ENCODE data around the gene LANCL2. TPM values are rescaled to one million over a fixed set of nuclear protein-coding genes. Genes with fewer than 3 reads are reported as not detected.

LANCL2 gene
- 1 to 10 TPM; 7.0 to 8.8 TPM for total RNA-seq
- polyA plus RNA-seq: 1 to 10 TPM; 4.6 to 7.3 TPM
- long read RNA-seq, donor 1, full-length matches to known transcripts: 9 of 15 reads
- long read RNA-seq, donor 1, partial matches to known transcripts: 0 of 15 reads
- long read RNA-seq, donor 1, other reads (novel, unspliced or antisense): 6 of 15 reads
- long read RNA-seq, donor 2, full-length matches to known transcripts: 1 of 5 reads
- long read RNA-seq, donor 2, partial matches to known transcripts: 0 of 5 reads
- long read RNA-seq, donor 2, other reads (novel, unspliced or antisense): 4 of 5 reads

DNA sequence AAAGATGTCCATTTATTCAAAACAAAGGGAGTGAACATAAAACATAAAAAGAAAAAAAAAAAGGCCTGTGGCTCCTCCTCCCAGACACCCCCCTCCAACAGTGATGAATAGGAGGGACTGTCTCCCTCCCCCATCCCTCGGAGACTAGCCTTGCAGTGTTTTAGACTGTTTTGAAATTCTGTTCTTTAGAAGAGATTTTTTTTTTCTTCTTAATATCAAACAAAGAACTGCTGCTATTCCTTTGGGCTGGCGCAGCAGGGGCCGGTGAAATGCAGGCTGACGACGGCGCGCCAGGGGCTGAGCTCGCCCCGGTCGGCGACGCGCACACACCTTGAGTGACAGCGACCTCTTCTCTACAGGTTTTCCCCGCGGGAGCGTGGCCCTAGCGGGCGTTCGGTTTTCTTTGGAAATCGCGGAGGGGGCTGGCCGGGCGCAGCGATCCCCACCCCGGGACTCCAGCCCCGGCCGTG lies at the start of gene LANCL2:
LANCL2 (plus strand) TSS at position 133 of the 470 bp plus-strand sequence. CDS start 689 bp downstream, outside the sequence.
- intact Hi-C loops (cut with DNase I): loop anchor here in 1 of 2 donors (5.0 to 10.0 kb wide), 3 partner anchors 210 to 608 kb away; partner anchors contain the start of genes MRPS17, SEC61G and VOPP1
- Histone ChIP-seq H3K9me3 (ENCODE audit: control insufficient read depth, low read length) (no peaks in the 10 kb centered on the region), H3K27ac (ENCODE audit: low read depth in 1 of 2, low read length in 2 of 2) (peak within 1 kb of the TSS; percentile 64 to 81), H3K4me1 (ENCODE audit: control insufficient read depth in 1 of 2, insufficient read depth in 2 of 2, low read length in 2 of 2) (peaks cover 0 to 4% of the 10 kb centered on the region in 2 donors), H3K27me3 (ENCODE audit: control insufficient read depth in 1 of 2, insufficient read depth in 2 of 2, low read length in 1 of 2) (no peaks in the 10 kb centered on the region), H3K4me3 (ENCODE audit: low read length in 2 of 2) (peak within 1 kb of the TSS; percentile 76 to 83), H3K36me3 (ENCODE audit: control insufficient read depth in 1 of 2, insufficient read depth in 2 of 2, low read length in 1 of 2) (no peaks in the 10 kb centered on the region)
- ATAC-seq (ENCODE audit: low FRiP score) (no peak), DNase-seq (no peak)
- WGBS, 2 donors: 0% methylated on average over 28 of the region's 28 CpGs

DNA sequence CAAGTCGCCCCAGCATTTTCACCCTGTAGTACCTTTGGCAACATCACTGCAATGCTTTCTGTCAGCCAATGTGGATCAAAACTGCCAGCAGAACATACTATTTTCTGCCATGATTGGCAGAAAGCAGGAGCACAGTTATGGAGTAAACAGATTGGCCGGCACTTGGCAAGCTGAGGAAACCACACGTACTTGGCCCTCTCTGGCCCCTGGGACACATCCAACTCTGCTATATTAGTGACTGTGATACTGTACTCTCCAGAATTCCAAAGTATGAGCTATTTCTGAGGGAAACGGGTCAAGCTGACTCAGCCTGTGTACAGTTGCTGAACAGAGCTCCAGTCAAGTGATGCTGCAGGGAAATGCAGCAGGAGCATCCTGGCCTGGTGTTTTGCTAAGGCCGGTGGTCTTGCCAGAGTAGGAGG lies 39.8 kb upstream of the LANCL2 start:
- ATAC-seq (ENCODE audit: low FRiP score) (peak; percentile 73), DNase-seq (peak in 1 of 2 donors; percentile 51)
- Histone ChIP-seq H3K4me1 (ENCODE audit: control insufficient read depth in 1 of 2, insufficient read depth in 2 of 2, low read length in 2 of 2) (no peaks in the 10 kb centered on the region), H3K36me3 (ENCODE audit: control insufficient read depth in 1 of 2, insufficient read depth in 2 of 2, low read length in 1 of 2) (no peaks in the 10 kb centered on the region), H3K27ac (ENCODE audit: low read depth in 1 of 2, low read length in 2 of 2) (no peak overlapping the region), H3K9me3 (ENCODE audit: control insufficient read depth, low read length) (no peaks in the 10 kb centered on the region), H3K27me3 (ENCODE audit: control insufficient read depth in 1 of 2, insufficient read depth in 2 of 2, low read length in 1 of 2) (peaks cover 0 to 3% of the 10 kb centered on the region in 2 donors), H3K4me3 (ENCODE audit: low read length in 2 of 2) (no peak overlapping the region)
- intact Hi-C loops (cut with DNase I): no loop called here
- WGBS, 2 donors: 6 to 7% methylated on average over 5 of the region's 5 CpGs

DNA sequence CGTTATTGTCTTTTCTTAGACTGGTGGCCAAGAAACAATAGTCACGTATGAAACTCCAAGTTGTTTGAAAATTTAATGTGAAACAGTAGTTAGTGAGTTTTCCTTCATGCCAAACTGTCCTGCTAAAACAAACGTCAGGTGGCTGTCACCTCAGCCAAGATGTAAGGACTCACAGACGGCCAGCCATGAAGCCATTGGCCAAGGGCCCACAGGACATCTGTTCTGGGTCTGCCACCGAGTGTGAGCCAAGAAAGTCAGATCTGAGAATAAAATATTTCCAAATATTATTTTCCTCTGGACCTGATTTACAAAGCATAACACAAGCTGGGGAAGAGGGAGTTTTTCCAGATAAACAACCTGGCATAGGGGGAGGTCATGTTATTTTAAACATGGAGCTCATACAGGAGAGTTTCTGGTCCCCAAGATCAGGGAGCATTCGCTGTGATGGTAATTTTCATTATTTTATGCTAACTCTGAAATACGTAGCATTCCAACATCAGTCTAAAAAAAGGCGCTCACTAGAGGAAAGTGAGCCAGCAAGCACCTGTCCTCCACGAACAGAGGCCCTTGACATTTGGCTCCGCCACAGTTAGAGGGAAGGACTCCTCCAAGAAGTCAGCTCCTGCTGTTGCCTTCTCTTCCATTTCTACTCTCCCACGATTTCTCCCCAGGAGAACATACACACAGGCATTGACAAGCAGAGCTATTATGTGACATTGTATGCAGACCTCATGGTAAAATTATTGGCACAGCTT lies 38.9 kb upstream of the LANCL2 start:
- WGBS, 2 donors: 36 to 47% methylated on average over 11 of the region's 11 CpGs
- intact Hi-C loops (cut with DNase I): no loop called here
- Histone ChIP-seq H3K4me1 (ENCODE audit: control insufficient read depth in 1 of 2, insufficient read depth in 2 of 2, low read length in 2 of 2) (no peaks in the 10 kb centered on the region), H3K4me3 (ENCODE audit: low read length in 2 of 2) (no peak overlapping the region), H3K27me3 (ENCODE audit: control insufficient read depth in 1 of 2, insufficient read depth in 2 of 2, low read length in 1 of 2) (peaks cover 0 to 5% of the 10 kb centered on the region in 2 donors), H3K9me3 (ENCODE audit: control insufficient read depth, low read length) (no peaks in the 10 kb centered on the region), H3K27ac (ENCODE audit: low read depth in 1 of 2, low read length in 2 of 2) (no peak overlapping the region), H3K36me3 (ENCODE audit: control insufficient read depth in 1 of 2, insufficient read depth in 2 of 2, low read length in 1 of 2) (no peaks in the 10 kb centered on the region)
- ATAC-seq (ENCODE audit: low FRiP score): no peak
- DNase-seq: no peak

- Histone ChIP-seq H3K9me3 (ENCODE audit: control insufficient read depth, low read length) (no peaks in the 10 kb centered on the region), H3K4me3 (ENCODE audit: low read length in 2 of 2) (no peak overlapping the region), H3K27ac (ENCODE audit: low read depth in 1 of 2, low read length in 2 of 2) (no peak overlapping the region), H3K36me3 (ENCODE audit: control insufficient read depth in 1 of 2, insufficient read depth in 2 of 2, low read length in 1 of 2) (no peaks in the 10 kb centered on the region), H3K27me3 (ENCODE audit: control insufficient read depth in 1 of 2, insufficient read depth in 2 of 2, low read length in 1 of 2) (peaks cover 0 to 5% of the 10 kb centered on the region in 2 donors), H3K4me1 (ENCODE audit: control insufficient read depth in 1 of 2, insufficient read depth in 2 of 2, low read length in 2 of 2) (no peaks in the 10 kb centered on the region)
- WGBS, 2 donors: 74 to 79% methylated on average over 7 of the region's 7 CpGs
- intact Hi-C loops (cut with DNase I): no loop called here
- no peak for ATAC-seq (ENCODE audit: low FRiP score)
- no peak for DNase-seq
Measured at GRCh38 chr7:55326945-55327626, 38.1 kb upstream of the LANCL2 start.

DNA sequence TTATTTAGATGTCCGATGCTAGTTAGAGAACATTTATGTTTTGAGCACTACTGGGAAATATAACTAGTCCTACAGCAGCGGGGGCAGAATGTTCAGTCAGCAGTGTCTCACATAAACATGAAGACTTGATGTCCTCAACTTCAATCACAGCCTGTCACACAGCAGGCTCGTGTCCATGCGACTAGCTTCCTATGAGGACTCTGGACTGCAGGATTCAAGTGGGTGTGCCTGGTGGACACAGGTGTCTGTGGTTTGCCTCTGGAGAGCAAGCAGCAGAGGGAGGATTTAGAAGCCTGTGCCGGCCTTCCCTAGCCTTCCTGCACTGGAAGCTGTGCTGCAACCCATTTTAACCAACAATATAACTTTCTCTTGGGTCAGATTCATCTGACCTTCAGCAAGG lies 30.0 kb upstream of the LANCL2 start:
- intact Hi-C loops (cut with DNase I): no loop called here
- Histone ChIP-seq H3K9me3 (ENCODE audit: control insufficient read depth, low read length) (peaks cover 2% of the 10 kb centered on the region), H3K36me3 (ENCODE audit: control insufficient read depth in 1 of 2, insufficient read depth in 2 of 2, low read length in 1 of 2) (no peaks in the 10 kb centered on the region), H3K27ac (ENCODE audit: low read depth in 1 of 2, low read length in 2 of 2) (no peak overlapping the region), H3K4me1 (ENCODE audit: control insufficient read depth in 1 of 2, insufficient read depth in 2 of 2, low read length in 2 of 2) (no peaks in the 10 kb centered on the region), H3K4me3 (ENCODE audit: low read length in 2 of 2) (no peak overlapping the region), H3K27me3 (ENCODE audit: control insufficient read depth in 1 of 2, insufficient read depth in 2 of 2, low read length in 1 of 2) (peaks cover 0 to 4% of the 10 kb centered on the region in 2 donors)
- WGBS, 2 donors: 80% methylated on average over 4 to 5 of the region's 5 CpGs
- DNase-seq (no peak), ATAC-seq (ENCODE audit: low FRiP score) (no peak)

- H3K36me3 ChIP-seq (ENCODE audit: control insufficient read depth in 1 of 2, insufficient read depth in 2 of 2, low read length in 1 of 2): no peaks in the 10 kb centered on the region
- no peaks in the 10 kb centered on the region for H3K27me3 ChIP-seq (ENCODE audit: control insufficient read depth in 1 of 2, insufficient read depth in 2 of 2, low read length in 1 of 2)
- H3K27ac ChIP-seq (ENCODE audit: low read depth in 1 of 2, low read length in 2 of 2): no peak overlapping the region
- no peaks in the 10 kb centered on the region for H3K4me1 ChIP-seq (ENCODE audit: control insufficient read depth in 1 of 2, insufficient read depth in 2 of 2, low read length in 2 of 2)
- H3K4me3 ChIP-seq (ENCODE audit: low read length in 2 of 2): no peak overlapping the region
- DNase-seq (no peak), ATAC-seq (ENCODE audit: low FRiP score) (no peak)
- 75 to 77% methylated on average over 5 of the region's 5 CpGs for whole genome bisulfite sequencing, 2 donors
- peaks cover 2% of the 10 kb centered on the region for H3K9me3 ChIP-seq (ENCODE audit: control insufficient read depth, low read length)
- intact Hi-C loops (cut with DNase I): no loop called here
Measured at GRCh38 chr7:55335786-55336185, 29.4 kb upstream of the LANCL2 start.

GRCh38 chr7:55336540-55336939 lies 28.6 kb upstream of the LANCL2 start:
- DNase-seq: no peak
- intact Hi-C loops (cut with DNase I): no loop called here
- H3K27ac ChIP-seq (ENCODE audit: low read depth in 1 of 2, low read length in 2 of 2): no peak overlapping the region
- H3K27me3 ChIP-seq (ENCODE audit: control insufficient read depth in 1 of 2, insufficient read depth in 2 of 2, low read length in 1 of 2): no peaks in the 10 kb centered on the region
- no peak for ATAC-seq (ENCODE audit: low FRiP score)
- WGBS, 2 donors: 69 to 79% methylated on average over 3 of the region's 3 CpGs
- H3K36me3 ChIP-seq (ENCODE audit: control insufficient read depth in 1 of 2, insufficient read depth in 2 of 2, low read length in 1 of 2): no peaks in the 10 kb centered on the region
- H3K4me1 ChIP-seq (ENCODE audit: control insufficient read depth in 1 of 2, insufficient read depth in 2 of 2, low read length in 2 of 2): no peaks in the 10 kb centered on the region
- peaks cover 2% of the 10 kb centered on the region for H3K9me3 ChIP-seq (ENCODE audit: control insufficient read depth, low read length)
- no peak overlapping the region for H3K4me3 ChIP-seq (ENCODE audit: low read length in 2 of 2)

- ATAC-seq (ENCODE audit: low FRiP score) (no peak), DNase-seq (no peak)
- intact Hi-C loops (cut with DNase I): no loop called here
- H3K27me3 ChIP-seq (ENCODE audit: control insufficient read depth in 1 of 2, insufficient read depth in 2 of 2, low read length in 1 of 2): no peaks in the 10 kb centered on the region
- H3K36me3 ChIP-seq (ENCODE audit: control insufficient read depth in 1 of 2, insufficient read depth in 2 of 2, low read length in 1 of 2): no peaks in the 10 kb centered on the region
- 69 to 80% methylated on average over 8 of the region's 8 CpGs for WGBS, 2 donors
- no peak overlapping the region for H3K27ac ChIP-seq (ENCODE audit: low read depth in 1 of 2, low read length in 2 of 2)
- no peak overlapping the region for H3K4me3 ChIP-seq (ENCODE audit: low read length in 2 of 2)
- peaks cover 2% of the 10 kb centered on the region for H3K9me3 ChIP-seq (ENCODE audit: control insufficient read depth, low read length)
- H3K4me1 ChIP-seq (ENCODE audit: control insufficient read depth in 1 of 2, insufficient read depth in 2 of 2, low read length in 2 of 2): no peaks in the 10 kb centered on the region
Measured at GRCh38 chr7:55339033-55340000, 25.8 kb upstream of the LANCL2 start.

Measured in aorta (tissue), 5 donors.